D341Med (cell line): ENCODE results near the gene TNXB.
A peak's percentile ranks its signal among the peaks of the same experiment; 100 is the strongest.
"Not testable (repeated sequence)": the region's sequence is repeated elsewhere in the genome, so short reads cannot be mapped to it uniquely, and the experiment has no call there.

ENCODE experiments used
- DNase-seq: peaks from one replicate; pipeline ENCODE4 v3.0.0; 2012; ENCODE audit warnings: low spot score

TNXB gene

DNA sequence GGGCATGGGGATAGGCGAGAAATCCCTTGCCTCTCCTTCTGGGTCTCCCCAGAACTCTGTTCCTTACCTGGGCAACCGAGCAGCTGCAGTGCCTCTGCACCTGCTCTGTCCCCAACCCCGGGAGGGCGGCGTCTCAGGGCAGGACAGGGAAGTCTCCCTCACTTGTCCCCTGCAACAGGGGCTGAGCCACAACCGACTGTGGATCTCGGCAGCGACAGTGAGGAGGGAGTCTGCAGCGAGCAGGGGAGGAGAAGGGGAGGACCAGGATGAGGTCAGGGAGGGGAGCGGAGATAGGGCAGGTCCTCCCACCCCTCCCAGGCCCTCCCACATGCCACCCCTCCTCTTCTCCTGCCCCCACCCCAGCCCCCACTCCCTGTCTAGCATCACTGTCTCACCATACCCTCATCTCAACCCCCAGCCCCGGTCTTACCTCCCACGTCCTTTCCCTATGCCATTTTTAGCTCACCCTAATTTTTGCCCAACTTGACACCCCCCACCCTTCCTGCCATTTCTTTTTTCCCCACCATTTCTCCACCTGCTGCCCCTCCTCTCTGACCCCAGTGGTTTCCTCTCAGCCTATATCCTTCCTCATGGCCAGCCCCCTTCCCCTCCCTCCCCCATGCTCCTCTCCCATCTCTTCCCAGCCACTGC, at the start of gene TNXB:
Gene TNXB (minus strand): TSS at position 225 of the 651 bp plus-strand sequence. CDS start 11,140 bp downstream, outside the sequence.
- no peak for DNase-seq

DNA sequence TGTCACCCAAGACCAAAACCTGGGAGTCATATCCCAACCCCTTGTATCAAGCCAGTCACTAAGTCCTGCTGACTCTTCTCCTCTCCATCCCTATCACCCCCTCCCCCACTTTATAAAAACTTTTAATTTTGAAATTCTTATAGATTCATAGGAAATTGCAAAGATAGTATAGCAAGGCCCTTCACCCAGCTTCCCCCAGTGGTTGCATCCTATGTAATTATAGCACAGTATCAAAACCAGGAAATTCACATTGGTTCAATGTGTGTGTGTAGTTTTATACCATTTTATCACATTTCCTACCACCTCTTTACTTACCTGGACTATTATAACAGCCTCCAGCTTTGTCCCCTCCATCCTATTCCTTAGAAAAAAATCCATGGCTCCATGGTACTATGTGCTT, 48.9 kb upstream of the TNXB start:
- DNase-seq = no peak

- no peak for DNase-seq
These were observed 47.8 kb upstream of the TNXB start for GRCh38 chr6:32156891-32157290.

DNA sequence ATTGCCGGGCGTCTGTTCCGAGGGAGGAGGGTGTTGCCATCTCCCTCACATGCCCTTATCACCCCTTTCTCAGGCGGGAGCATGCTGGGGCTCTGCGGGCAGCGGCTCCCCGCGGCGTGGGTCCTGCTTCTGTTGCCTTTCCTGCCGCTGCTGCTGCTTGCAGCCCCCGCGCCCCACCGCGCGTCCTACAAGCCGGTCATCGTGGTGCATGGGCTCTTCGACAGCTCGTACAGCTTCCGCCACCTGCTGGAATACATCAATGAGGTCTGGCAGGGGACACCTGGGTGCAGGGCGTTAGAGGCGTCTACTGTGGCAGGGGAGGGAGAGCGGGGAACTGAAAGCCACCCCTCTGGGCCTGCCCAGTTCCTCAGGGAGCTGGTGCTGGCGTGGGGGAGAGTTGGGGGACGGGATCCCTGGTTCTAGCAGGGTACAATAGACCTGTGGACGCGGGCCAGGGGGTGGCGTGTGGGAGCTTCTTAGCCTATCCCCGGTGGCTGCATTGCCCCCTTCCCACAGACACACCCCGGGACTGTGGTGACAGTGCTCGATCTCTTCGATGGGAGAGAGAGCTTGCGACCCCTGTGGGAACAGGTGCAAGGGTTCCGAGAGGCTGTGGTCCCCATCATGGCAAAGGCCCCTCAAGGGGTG, 45.5 kb upstream of the TNXB start:
- peak; percentile 85 for DNase-seq

GRCh38 chr6:32153564-32154513, 44.7 kb upstream of the TNXB start, which contains the start of gene PPT2:
Gene PPT2 (plus strand): TSS chr6:32154141. CDS start chr6:32154595, 454 bp downstream.
- peak; percentile 93 for DNase-seq

GRCh38 chr6:32152769-32153563, 43.8 kb upstream of the TNXB start:
- DNase-seq = no peak

GRCh38 chr6:32151863-32152768, 43.0 kb upstream of the TNXB start, which contains the start of gene PRRT1:
Gene PRRT1 (minus strand): TSS chr6:32151939. CDS start chr6:32151827, 112 bp downstream.
- DNase-seq = no peak

DNA sequence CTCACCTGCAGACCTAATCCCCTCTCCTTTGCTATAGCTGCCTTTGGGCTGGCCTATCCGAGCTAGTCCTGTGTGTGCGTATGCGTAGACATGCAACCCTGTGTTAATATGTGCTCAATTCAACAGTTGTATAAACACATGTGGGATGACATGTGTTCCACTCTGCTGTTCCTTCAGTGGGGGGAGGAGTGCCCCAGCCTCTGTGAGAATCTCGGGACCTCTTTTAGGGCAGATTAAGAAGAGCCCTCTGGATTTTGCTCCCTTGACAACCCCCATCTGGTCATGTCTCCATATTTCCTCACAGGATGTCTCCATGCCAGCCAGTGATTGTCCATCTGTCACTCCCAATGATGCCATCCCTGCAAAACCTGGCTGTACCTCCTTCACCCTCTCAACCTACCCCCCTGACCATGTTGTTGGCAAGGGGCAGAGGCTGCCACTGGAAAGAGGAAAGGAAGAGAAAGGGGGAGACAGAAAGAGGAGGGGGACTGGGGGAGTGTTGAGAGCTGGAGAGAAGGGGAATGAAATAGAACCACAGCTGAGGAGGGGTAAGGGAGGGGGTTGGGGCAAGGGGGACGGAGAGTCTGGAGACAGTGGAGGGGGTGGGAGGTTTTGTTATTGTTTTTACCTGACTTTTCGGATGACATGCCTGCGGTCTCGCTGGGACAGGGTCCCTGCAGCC, 42.2 kb upstream of the TNXB start:
- peak; percentile 67 for DNase-seq

DNA sequence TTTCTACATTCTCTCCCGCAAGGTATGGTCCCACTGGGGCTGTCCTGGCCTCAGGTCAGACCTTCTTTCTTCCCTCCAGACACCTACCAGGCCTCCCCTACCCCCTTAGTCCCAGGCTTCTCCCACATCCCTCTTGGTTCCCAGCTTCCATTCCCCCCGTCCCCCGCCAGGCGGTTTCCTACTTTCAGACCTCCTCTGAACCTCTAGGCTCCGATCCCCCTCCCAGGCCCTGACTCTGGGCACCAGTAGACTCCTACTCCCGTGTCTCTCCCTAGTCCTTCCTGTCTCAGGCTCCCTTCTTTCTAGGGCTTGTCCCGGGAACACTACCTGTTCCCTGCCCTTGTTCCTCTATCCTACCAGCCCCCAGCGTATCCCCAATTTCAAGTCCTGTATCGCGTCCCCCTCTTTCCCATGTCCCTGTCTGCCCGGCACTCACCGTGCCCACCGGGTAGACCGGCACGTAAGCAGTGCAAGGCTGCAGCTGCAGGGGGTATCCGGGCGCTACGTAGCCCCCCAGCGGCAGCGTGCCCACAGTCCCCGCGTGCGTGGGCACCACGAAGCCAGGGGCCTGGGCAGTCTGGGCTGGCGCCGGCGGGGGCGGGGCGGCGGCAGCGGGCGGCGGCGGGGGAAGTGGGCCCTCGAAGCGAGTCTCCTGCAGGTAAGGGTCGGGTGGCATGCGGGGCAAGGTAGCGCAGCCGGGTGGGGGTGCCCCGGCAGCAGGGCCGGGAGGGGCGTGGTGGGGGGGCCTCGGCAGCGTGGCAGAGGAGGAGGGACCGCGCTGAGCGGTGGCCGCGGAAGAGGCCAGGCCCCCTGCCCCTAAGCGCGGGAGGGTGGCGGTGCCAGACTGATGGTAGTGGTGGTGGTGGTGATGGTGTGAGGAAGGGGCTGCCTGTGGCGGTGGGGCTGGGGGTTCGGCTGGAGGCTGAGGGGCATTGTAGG, 41.1 kb upstream of the TNXB start:
- DNase-seq = no peak

GRCh38 chr6:32149092-32149755, 40.1 kb upstream of the TNXB start:
- no peak for DNase-seq

DNA sequence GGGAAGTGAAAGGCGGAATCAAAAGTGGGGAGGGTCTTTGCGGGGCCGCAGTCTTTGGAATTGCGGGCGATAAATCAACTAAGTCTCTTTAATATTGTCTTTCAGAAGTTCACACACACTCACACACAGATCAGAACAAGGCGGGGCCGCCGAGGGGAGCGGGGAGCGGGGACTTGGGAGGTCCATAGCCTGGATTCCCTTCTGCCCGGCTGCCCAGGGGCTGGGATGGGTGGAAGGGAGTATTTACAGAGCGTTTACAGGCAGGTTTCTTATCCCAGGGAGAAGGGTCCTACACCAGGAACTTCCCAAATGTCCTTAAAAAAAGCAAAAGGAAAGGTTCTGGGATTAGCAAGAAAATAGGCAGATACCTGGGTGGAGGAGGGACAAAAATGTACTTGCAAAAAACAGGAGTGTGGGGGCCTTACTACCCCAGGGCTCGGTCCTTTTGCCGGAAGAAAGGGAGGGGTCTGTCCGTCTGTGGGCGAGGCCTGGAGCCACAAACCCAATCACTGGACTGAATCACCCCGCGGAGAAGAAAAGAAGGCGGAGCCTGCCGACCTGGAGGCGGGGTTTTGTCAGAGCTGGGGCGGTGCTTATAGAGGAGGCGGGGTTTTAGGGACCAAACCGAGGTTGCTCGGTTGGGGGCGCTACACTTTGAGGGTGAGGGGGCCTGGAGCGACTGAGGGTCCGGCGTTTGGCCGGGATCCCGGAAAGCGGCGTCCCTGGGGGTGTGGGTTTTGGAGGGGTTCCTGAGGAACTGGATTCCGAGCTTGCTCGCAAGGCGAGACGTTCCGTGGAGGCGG, 39.4 kb upstream of the TNXB start:
- no peak for DNase-seq

- DNase-seq = no peak
These were observed 38.4 kb upstream of the TNXB start for GRCh38 chr6:32147401-32148132.

DNA sequence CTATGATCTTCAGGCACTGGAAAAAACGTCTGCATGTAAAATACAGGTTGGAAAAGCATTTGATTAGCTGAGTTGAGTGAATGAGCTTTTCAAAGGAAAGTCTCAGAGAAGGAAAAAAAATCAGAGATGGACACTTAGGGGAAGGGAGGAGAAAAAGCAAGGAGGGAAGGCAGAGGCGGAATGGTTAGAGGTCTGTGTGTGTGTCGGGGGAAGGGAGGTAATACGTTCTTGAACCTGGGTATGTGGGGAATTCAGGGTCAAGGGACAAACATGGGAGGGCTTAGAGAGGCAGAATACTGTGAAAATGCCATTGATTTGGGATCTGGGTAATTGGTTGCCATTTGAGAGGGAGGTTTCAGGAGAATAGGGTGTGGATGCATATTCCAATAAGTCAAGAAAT, 37.5 kb upstream of the TNXB start:
- no peak for DNase-seq

GRCh38 chr6:32146287-32146686, 37.1 kb upstream of the TNXB start:
- DNase-seq = no peak

DNA sequence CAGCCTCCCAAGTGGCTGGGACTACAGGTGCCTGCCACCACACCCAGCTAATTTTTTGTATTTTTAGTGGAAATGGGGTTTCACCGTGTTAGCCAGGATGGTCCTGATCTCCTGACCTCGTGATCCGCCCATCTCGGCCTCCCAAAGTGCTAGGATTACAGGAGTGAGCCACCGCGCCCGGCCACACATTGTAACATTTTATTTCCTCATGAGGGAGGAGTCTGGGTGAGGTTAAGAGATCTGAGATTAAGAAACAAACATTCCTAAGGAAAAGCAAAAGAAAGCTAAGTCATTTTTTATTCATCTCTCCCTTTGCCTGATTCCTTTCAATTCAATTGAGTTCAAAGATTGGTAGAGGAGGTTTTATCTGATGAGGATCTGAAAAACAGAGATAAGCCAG, 35.1 kb upstream of the TNXB start:
- not testable (repeated sequence) for DNase-seq

DNA sequence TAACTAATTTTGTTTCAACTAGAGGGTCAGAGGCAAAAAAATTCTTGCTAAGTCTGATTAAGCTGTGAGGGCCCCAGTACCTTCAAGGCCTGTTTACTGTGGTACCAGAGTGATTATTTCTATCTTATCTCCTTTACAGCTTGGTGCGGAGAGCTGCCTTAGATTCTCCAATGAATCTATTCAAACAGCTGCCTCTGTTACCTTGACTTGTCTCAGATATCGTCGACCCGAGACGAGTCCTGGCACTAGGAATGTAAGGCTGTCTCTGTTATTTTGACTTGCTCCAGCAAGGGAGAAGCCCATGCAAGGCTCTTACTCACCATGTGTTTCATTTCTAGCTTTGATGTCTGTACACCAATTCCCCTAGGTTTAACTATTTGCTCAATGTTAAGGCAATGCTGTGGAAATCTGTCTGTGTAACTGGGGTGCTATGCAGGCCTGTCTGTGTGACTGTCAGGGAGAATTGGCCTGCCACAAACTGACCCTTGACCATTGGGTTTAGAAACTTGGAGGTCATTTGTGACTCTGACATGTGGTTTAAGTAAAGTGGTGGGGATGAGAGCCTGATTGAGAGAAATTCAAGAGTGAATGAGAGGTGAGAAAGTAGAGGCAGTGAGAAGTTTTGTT, 31.4 kb upstream of the TNXB start:
- no peak for DNase-seq
